GM19397 (cell line): ENCODE data around the gene HBA1.
"Not testable (repeated sequence)": the region's sequence is repeated elsewhere in the genome, so short reads cannot be mapped to it uniquely, and the experiment has no call there.

ENCODE experiments used
- ATAC-seq: cut with Tn5 transposase; IDR thresholded peaks from one replicate; pipeline ENCODE4 v1.9.1; 2021; ENCODE audit warnings: mild to moderate bottlenecking, moderate library complexity; ENCODE audit not compliant: unreplicated experiment

Gene HBA1

DNA sequence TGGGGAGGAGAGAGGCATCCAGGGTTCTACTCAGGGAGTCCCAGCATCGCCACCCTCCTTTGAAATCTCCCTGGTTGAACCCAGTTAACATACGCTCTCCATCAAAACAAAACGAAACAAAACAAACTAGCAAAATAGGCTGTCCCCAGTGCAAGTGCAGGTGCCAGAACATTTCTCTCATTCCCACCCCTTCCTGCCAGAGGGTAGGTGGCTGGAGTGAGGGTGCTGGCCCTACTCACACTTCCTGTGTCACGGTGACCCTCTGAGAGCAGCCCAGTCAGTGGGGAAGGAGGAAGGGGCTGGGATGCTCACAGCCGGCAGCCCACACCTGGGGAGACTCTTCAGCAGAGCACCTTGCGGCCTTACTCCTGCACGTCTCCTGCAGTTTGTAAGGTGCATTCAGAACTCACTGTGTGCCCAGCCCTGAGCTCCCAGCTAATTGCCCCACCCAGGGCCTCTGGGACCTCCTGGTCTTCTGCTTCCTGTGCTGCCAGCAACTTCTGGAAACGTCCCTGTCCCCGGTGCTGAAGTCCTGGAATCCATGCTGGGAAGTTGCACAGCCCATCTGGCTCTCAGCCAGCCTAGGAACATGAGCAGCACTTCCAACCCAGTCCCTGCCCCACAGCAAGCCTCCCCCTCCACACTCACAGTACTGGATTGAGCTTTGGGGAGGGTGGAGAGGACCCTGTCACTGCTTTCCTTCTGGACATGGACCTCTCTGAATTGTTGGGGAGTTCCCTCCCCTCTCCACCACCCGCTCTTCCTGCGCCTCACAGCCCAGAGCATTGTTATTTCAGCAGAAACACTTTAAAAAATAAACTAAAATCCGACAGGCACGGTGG is 2.3 kb upstream of the HBA1 start:
- ATAC-seq: not testable (repeated sequence)

DNA sequence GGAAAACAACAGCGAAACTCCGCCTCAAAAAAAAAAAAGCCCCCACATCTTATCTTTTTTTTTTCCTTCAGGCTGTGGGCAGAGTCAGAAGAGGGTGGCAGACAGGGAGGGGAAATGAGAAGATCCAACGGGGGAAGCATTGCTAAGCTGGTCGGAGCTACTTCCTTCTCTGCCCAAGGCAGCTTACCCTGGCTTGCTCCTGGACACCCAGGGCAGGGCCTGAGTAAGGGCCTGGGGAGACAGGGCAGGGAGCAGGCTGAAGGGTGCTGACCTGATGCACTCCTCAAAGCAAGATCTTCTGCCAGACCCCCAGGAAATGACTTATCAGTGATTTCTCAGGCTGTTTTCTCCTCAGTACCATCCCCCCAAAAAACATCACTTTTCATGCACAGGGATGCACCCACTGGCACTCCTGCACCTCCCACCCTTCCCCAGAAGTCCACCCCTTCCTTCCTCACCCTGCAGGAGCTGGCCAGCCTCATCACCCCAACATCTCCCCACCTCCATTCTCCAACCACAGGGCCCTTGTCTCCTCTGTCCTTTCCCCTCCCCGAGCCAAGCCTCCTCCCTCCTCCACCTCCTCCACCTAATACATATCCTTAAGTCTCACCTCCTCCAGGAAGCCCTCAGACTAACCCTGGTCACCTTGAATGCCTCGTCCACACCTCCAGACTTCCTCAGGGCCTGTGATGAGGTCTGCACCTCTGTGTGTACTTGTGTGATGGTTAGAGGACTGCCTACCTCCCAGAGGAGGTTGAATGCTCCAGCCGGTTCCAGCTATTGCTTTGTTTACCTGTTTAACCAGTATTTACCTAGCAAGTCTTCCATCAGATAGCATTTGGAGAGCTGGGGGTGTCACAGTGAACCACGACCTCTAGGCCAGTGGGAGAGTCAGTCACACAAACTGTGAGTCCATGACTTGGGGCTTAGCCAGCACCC is 1.2 kb upstream of the HBA1 start:
- no peak for ATAC-seq

- ATAC-seq: not testable (repeated sequence)
These were observed 474 bp upstream of the HBA1 start for GRCh38 chr16:176006-176405.

DNA sequence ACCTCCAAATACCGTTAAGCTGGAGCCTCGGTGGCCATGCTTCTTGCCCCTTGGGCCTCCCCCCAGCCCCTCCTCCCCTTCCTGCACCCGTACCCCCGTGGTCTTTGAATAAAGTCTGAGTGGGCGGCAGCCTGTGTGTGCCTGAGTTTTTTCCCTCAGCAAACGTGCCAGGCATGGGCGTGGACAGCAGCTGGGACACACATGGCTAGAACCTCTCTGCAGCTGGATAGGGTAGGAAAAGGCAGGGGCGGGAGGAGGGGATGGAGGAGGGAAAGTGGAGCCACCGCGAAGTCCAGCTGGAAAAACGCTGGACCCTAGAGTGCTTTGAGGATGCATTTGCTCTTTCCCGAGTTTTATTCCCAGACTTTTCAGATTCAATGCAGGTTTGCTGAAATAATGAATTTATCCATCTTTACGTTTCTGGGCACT is 928 bp downstream of the HBA1 start:
- ATAC-seq: no peak

DNA sequence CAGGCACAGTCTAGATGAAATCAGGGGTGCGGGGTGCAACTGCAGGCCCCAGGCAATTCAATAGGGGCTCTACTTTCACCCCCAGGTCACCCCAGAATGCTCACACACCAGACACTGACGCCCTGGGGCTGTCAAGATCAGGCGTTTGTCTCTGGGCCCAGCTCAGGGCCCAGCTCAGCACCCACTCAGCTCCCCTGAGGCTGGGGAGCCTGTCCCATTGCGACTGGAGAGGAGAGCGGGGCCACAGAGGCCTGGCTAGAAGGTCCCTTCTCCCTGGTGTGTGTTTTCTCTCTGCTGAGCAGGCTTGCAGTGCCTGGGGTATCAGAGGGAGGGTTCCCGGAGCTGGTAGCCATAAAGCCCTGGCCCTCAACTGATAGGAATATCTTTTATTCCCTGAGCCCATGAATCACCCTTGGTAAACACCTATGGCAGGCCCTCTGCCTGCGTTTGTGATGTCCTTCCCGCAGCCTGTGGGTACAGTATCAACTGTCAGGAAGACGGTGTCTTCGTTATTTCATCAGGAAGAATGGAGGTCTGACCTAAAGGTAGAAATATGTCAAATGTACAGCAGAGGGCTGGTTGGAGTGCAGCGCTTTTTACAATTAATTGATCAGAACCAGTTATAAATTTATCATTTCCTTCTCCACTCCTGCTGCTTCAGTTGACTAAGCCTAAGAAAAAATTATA is 1.6 kb downstream of the HBA1 start:
- ATAC-seq: no peak

- ATAC-seq: no peak
These were observed 2.2 kb downstream of the HBA1 start for GRCh38 chr16:178668-179015.

- no peak for ATAC-seq
These were observed 3.0 kb downstream of the HBA1 start for GRCh38 chr16:179211-180092.

GRCh38 chr16:180101-180675 is 3.7 kb downstream of the HBA1 start, which contains the start of gene HBQ1:
TSS of gene HBQ1 (plus strand) at chr16:180459. CDS start at chr16:180487, 28 bp downstream.
- no peak for ATAC-seq

- ATAC-seq: no peak
These were observed 4.4 kb downstream of the HBA1 start for GRCh38 chr16:180681-181564.

- ATAC-seq: no peak
These were observed 5.1 kb downstream of the HBA1 start for GRCh38 chr16:181565-182021.

DNA sequence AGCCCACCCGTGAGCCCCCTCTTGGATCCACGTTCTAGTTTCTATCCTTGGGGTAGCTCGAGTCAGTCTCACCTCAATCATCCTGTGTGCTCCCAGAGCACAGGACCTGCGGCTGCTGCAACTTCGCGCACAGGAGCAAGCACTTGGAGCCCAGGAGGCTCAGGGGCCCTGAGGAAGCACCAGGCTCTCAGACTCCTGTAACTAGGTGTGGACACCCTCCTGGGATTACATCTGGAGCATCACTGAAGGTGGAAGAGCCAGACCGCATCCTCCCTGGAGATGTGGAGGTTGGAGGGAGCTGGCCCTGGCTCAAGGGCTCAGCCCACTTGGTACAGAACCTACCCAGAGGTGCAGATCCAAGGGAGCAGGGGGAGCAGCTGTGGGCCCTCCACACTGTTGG is 6.5 kb downstream of the HBA1 start:
- ATAC-seq: no peak

- ATAC-seq: no peak
These were observed 8.7 kb downstream of the HBA1 start for GRCh38 chr16:185213-185612.

DNA sequence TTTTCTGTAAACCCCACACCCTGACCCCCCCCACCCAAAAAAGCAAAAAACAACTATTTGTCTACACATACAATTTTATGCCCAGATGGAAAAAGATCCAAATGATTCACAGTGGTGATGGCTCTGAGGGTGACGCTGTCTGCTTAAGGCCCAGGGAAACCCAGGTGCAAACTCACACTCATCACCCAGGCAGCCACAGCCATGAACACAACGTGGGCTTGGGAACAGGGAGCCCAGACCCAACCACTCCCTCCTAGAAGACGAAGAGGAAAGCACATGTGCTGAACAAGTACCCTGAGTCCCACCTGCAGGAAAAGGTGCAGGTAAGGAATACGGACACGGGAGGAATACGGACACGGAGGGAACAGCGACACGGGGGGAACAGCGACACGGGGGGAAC is 9.2 kb downstream of the HBA1 start:
- ATAC-seq: no peak

DNA sequence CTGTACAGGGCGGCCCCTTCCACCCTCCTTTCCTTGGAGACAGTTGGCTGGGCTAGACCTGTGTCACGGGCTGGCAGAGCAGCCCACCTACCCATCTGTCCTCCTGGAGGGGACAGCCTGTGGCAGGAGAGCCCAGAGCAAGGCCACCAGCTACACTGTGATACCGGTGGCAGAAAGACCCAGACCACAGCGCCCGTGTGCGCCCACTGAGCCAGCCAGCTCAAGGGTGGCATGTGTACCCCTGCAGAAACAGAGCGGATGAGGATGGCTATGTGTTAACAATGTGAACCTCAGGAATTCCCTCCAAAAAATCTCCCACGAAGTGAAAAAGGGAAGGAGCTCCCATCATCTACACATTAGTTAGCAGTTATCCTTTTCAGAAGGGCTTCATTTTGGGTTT is 10.8 kb downstream of the HBA1 start:
- no peak for ATAC-seq

DNA sequence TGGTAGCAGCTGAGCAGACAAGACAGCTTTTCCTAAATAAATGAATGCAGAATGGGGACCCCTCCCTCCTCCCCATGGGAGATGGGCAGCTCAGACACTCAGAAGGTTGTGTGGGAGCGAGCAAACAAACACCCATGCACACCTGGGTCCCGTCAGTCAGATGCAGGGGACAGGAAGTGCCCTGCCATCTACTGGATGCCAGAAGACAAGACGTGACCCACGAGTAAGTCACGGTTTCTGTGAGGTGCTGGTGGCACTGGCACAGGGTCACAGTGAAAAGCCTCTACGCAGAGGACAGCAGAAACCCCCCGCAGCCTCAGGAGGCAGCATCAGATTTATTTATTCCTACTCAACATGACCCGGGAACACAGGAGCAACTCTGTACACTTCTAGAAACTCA is 12.2 kb downstream of the HBA1 start:
- no peak for ATAC-seq

DNA sequence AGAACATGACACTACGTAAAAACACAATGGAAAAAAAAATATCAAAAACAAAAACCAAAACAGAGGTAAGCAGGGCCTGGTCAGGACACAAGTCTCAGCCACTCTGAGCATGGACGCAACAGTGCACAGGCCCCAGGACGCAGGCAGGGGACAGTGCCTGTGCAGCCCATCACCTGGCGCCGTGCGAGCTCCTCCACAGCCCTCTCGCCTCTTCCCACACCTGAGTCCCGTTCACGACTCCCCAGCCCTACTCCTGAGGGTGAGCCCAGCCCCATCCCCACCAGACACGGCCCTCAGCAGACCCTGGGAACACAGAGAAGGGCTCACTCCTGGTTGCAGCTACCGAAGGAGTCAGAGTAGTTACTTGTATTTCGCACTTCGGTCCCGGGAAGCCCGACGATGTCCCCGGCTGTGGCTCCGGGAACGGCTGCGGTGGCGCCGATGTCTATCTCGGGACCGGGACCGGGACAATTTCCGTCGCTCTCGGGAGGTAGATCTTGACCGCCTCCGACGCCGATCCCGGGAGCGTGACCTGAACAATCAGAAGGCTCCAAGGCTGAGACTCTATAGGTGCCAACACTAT is 13.2 kb downstream of the HBA1 start:
- ATAC-seq: no peak

DNA sequence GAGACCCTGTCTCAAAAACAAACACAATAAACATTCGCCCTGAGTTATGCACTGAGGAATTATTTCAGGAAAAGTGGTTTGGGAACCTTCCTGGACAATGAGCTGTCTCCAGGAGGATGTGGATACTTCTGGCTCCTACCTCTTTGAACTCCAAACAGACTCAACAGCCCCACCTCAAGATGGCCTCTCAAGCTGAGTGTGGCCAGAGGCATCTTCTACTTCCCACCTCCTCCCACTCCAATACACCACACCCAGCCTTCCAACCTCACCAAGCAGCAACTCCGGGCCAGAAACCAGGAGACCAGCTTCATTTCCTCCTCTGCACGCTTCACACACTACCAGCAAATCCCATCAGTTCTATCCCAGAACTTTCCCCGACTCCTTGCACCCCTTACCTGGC is 15.4 kb downstream of the HBA1 start:
- no peak for ATAC-seq

DNA sequence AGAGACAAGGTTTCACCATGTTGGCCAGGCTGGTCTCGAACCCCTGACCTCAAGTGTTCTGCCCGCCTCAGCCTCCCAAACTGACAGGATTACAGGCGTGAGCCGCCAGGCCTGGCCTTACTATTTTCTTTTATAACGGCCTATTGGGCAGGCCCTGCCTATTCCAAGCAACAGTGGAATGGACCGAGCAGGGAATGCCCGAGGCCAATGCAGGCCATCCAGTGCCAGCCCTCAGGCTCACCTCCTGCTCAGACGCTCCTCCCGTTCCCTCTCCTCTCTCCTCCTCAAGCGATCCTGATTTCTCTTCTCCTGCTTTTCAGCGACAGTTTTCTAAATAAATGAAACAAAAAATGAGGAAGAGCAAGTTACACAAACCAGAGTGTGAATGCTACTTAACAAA is 16.2 kb downstream of the HBA1 start:
- ATAC-seq: no peak

DNA sequence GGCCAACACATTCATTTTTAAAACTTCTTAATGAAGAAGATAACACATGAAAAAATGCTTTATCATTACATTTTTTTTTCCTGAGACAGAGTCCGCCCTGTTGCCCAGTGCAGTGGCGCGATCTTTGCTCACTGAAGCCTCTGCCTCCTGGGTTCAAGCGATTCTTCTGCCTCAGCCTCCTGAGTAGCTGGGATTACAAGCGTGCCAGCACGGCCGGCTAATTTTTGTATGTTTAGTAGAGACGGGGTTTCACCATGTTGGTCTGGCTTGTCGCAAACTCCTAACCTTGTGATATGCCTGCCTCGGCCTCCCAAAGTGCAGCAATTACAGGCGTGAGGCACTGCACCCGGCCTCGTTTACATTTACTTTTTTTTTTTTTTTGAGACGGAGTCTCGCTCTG is 17.0 kb downstream of the HBA1 start:
- no peak for ATAC-seq
